GM12801 (cell line): Measurements from ENCODE around the gene TRPM8.

Source experiments
- CTCF ChIP-seq: IDR thresholded peaks from one replicate; pipeline ENCODE4 v1.5.1; 2011; ENCODE audit warnings: control low read depth; ENCODE audit not compliant: insufficient read length; ENCODE audit errors: extremely low read depth

Gene TRPM8

GRCh38 chr2:233977296-233977837 is 60.2 kb downstream of the TRPM8 start:
- TF ChIP-seq CTCF: no peak

GRCh38 chr2:233979748-233980147 is 62.6 kb downstream of the TRPM8 start:
- no peak for TF ChIP-seq CTCF

GRCh38 chr2:233980955-233981561 is 63.9 kb downstream of the TRPM8 start:
- TF ChIP-seq CTCF: no peak

- no peak for TF ChIP-seq CTCF
Measured at GRCh38 chr2:233981574-233982420, 64.6 kb downstream of the TRPM8 start.

GRCh38 chr2:233982421-233983121 is 65.4 kb downstream of the TRPM8 start:
- TF ChIP-seq CTCF: no peak

- TF ChIP-seq CTCF: no peak
Measured at GRCh38 chr2:233983445-233983844, 66.3 kb downstream of the TRPM8 start.

GRCh38 chr2:233988581-233988980 is 71.4 kb downstream of the TRPM8 start:
- no peak for TF ChIP-seq CTCF
